Loucy (cell line): Measurements from ENCODE around the gene TRIM60.
"Not testable (repeated sequence)": the region's sequence is repeated elsewhere in the genome, so short reads cannot be mapped to it uniquely, and the experiment has no call there.

Source experiments
- H2AFZ ChIP-seq: fragments of 200-600 bp; sonication (generic); 2 replicates; pipeline ENCODE4 v1.6.0; 2016; ENCODE audit warnings: antibody characterized with exemption, mild to moderate bottlenecking, low read length, moderate library complexity
- H3F3A ChIP-seq: fragments of 200-600 bp; 2 replicates; pipeline ENCODE4 v1.6.0; 2016; ENCODE audit warnings: antibody characterized with exemption, low read depth, mild to moderate bottlenecking
- H3K27me3 ChIP-seq: fragments of 200-600 bp; sonication (generic); 2 replicates; pipeline ENCODE4 v1.6.1; 2014; ENCODE audit warnings: low read length, mild to moderate bottlenecking; ENCODE audit not compliant: insufficient read depth, poor library complexity, severe bottlenecking
- H3K36me3 ChIP-seq: fragments of 200-600 bp; sonication (generic); 2 replicates; pipeline ENCODE4 v1.6.1; 2016; ENCODE audit warnings: low read length; ENCODE audit not compliant: insufficient read depth
- H3K4me1 ChIP-seq: fragments of 200-600 bp; sonication (generic); 2 replicates; pipeline ENCODE4 v1.5.1; 2014; ENCODE audit warnings: low read length, mild to moderate bottlenecking; ENCODE audit not compliant: insufficient read depth, poor library complexity, severe bottlenecking
- H3K4me2 ChIP-seq: fragments of 200-600 bp; sonication (generic); 2 replicates; pipeline ENCODE4 v1.6.0; 2014; ENCODE audit warnings: antibody characterized with exemption, low read length, low read depth, mild to moderate bottlenecking; ENCODE audit not compliant: poor library complexity, severe bottlenecking
- H3K4me3 ChIP-seq: fragments of 200-600 bp; sonication (generic); 2 replicates; pipeline ENCODE4 v1.5.1; 2014; ENCODE audit warnings: low read length, mild to moderate bottlenecking, mixed read lengths; ENCODE audit not compliant: poor library complexity, severe bottlenecking
- H3K79me2 ChIP-seq: fragments of 200-600 bp; sonication (generic); 2 replicates; pipeline ENCODE4 v1.6.1; 2014; ENCODE audit warnings: low read length; ENCODE audit not compliant: insufficient read depth
- H3K9ac ChIP-seq: fragments of 200-600 bp; sonication (generic); 2 replicates; pipeline ENCODE4 v1.6.0; 2014; ENCODE audit warnings: mild to moderate bottlenecking, low read depth, low read length, moderate library complexity; ENCODE audit not compliant: poor library complexity, severe bottlenecking
- H3K9me2 ChIP-seq: fragments of 200-600 bp; sonication (generic); replicated peaks from 2 replicates; pipeline ENCODE4 v1.6.1; 2016; ENCODE audit warnings: low read depth, low read length, mixed read lengths
- H3K9me3 ChIP-seq: fragments of 200-600 bp; sonication (generic); 2 replicates; pipeline ENCODE4 v1.6.1; 2014; ENCODE audit warnings: mild to moderate bottlenecking, antibody characterized with exemption, low read length, low read depth; ENCODE audit not compliant: insufficient read depth
- H4K20me1 ChIP-seq: fragments of 200-600 bp; sonication (generic); 2 replicates; pipeline ENCODE4 v1.6.0; 2014; ENCODE audit warnings: antibody characterized with exemption, low read length, mild to moderate bottlenecking; ENCODE audit not compliant: insufficient read depth, poor library complexity, severe bottlenecking
- CTCF ChIP-seq: fragments of 200-600 bp; sonication (generic); conservative IDR thresholded peaks from 2 replicates; pipeline ENCODE4 v1.5.1; 2014; ENCODE audit warnings: mild to moderate bottlenecking, antibody characterized with exemption, low read length
- EZH2phosphoT487 ChIP-seq: fragments of 200-600 bp; IDR thresholded peaks from 2 replicates; pipeline ENCODE4 v1.6.1; 2018; ENCODE audit warnings: antibody characterized with exemption, mild to moderate bottlenecking, moderate library complexity, borderline replicate concordance

TRIM60 gene

GRCh38 chr4:164997324-164997723, 34.5 kb upstream of the TRIM60 start:
- Histone ChIP-seq H3K4me2 (no peak overlapping the region), H3F3A (no peaks in the 10 kb centered on the region), H3K36me3 (no peaks in the 10 kb centered on the region), H2AFZ (no peak overlapping the region), H3K9ac (no peak overlapping the region), H3K9me3 (no peaks in the 10 kb centered on the region), H3K4me1 (no peaks in the 10 kb centered on the region), H3K27me3 (no peaks in the 10 kb centered on the region), H4K20me1 (no peaks in the 10 kb centered on the region), H3K4me3 (no peak overlapping the region), H3K79me2 (no peaks in the 10 kb centered on the region), H3K9me2 (no peaks in the 10 kb centered on the region)
- peak; percentile 34 for TF ChIP-seq CTCF
- TF ChIP-seq EZH2phosphoT487 = no peak

GRCh38 chr4:164997941-164998340, 33.9 kb upstream of the TRIM60 start:
- no peaks in the 10 kb centered on the region for H3K9me3 ChIP-seq
- H3K4me2 ChIP-seq = no peak overlapping the region
- H3K27me3 ChIP-seq = no peaks in the 10 kb centered on the region
- no peaks in the 10 kb centered on the region for H3K4me1 ChIP-seq
- no peaks in the 10 kb centered on the region for H3K9me2 ChIP-seq
- H4K20me1 ChIP-seq = no peaks in the 10 kb centered on the region
- H3K9ac ChIP-seq = no peak overlapping the region
- H3F3A ChIP-seq = no peaks in the 10 kb centered on the region
- H2AFZ ChIP-seq = no peak overlapping the region
- H3K4me3 ChIP-seq = no peak overlapping the region
- no peaks in the 10 kb centered on the region for H3K36me3 ChIP-seq
- H3K79me2 ChIP-seq = no peaks in the 10 kb centered on the region
- TF ChIP-seq EZH2phosphoT487 = no peak
- TF ChIP-seq CTCF = no peak

GRCh38 chr4:164998526-164999080, 33.2 kb upstream of the TRIM60 start:
- H4K20me1 ChIP-seq, H3K4me2 ChIP-seq, H3K4me3 ChIP-seq, H3K36me3 ChIP-seq, H3F3A ChIP-seq, H3K79me2 ChIP-seq, H3K9me2 ChIP-seq, H3K27me3 ChIP-seq, H3K9me3 ChIP-seq, H3K4me1 ChIP-seq, H3K9ac ChIP-seq, H2AFZ ChIP-seq: not testable (repeated sequence)

GRCh38 chr4:165001957-165002356, 29.8 kb upstream of the TRIM60 start:
- H3K27me3 ChIP-seq, H3K9ac ChIP-seq, H3K9me3 ChIP-seq, H3K36me3 ChIP-seq, H3K4me1 ChIP-seq, H4K20me1 ChIP-seq, H3K9me2 ChIP-seq, H3K4me3 ChIP-seq, H3F3A ChIP-seq, H3K79me2 ChIP-seq, H2AFZ ChIP-seq, H3K4me2 ChIP-seq: not testable (repeated sequence)
